C4-2B (cell line): ENCODE results near the gene ENTPD1.

Experiments
- ZFX ChIP-seq: fragments of 450-650 bp; IDR thresholded peaks from 2 replicates; pipeline ENCODE4 v1.6.1; 2017
- TF ChIP-seq, protein P1 (sequence below): fragments of 450-650 bp; conservative IDR thresholded peaks from 2 replicates; pipeline ENCODE4 v1.5.1; 2017; ENCODE audit warnings: mild to moderate bottlenecking

DNA sequence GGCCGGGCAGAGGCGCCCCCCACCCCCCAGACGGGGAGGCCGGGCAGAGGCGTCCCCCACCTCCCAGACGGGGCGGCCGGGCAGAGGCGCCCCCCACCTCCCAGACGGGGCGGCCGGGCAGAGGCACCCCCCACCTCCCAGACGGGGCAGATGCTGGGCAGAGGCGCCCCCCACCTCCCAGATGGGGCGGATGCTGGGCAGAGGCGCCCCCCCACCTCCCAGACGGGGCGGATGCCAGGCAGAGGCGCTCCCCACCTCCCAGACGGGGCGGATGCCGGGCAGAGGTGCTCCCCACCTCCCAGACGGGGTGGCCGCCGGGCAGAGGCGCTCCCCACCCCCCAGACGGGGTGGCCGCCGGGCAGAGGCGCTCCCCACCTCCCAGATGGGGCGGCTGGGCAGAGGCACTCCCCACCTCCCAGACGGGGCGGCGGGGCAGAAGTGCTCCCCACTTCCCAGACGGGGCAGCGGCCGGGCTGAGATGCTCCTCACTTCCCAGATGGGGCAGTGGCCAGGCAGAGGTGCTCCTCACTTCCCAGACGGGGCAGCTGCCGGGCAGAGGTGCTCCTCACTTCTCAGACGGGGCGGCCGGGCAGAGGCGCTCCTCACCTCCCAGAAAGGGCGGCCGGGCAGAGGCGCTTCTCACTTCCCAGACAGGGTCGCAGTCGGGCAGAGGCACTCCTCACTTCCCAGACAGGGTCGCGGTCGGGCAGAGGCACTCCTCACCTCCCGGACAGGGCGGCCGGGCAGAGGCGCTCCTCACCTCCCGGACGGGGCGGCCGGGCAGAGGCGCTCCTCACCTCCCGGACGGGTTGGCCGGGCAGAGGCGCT lies 53.6 kb downstream of the ENTPD1 start:
- TF ChIP-seq, protein P1, sequence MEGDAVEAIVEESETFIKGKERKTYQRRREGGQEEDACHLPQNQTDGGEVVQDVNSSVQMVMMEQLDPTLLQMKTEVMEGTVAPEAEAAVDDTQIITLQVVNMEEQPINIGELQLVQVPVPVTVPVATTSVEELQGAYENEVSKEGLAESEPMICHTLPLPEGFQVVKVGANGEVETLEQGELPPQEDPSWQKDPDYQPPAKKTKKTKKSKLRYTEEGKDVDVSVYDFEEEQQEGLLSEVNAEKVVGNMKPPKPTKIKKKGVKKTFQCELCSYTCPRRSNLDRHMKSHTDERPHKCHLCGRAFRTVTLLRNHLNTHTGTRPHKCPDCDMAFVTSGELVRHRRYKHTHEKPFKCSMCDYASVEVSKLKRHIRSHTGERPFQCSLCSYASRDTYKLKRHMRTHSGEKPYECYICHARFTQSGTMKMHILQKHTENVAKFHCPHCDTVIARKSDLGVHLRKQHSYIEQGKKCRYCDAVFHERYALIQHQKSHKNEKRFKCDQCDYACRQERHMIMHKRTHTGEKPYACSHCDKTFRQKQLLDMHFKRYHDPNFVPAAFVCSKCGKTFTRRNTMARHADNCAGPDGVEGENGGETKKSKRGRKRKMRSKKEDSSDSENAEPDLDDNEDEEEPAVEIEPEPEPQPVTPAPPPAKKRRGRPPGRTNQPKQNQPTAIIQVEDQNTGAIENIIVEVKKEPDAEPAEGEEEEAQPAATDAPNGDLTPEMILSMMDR: no peak
- no peak for TF ChIP-seq ZFX
